Measurements from ENCODE around the gene CLIC4. TPM values are rescaled to one million over a fixed set of nuclear protein-coding genes. Genes with fewer than 3 reads are reported as not detected.

The CLIC4 gene
- total and polyA plus RNA-seq, 10 of the 15 experiments (the other 5 are each of a cell fraction or from before 2014, with no cell fraction given) = 20.4 to 107 (median 69.6) TPM

- TF ChIP-seq, protein P1, sequence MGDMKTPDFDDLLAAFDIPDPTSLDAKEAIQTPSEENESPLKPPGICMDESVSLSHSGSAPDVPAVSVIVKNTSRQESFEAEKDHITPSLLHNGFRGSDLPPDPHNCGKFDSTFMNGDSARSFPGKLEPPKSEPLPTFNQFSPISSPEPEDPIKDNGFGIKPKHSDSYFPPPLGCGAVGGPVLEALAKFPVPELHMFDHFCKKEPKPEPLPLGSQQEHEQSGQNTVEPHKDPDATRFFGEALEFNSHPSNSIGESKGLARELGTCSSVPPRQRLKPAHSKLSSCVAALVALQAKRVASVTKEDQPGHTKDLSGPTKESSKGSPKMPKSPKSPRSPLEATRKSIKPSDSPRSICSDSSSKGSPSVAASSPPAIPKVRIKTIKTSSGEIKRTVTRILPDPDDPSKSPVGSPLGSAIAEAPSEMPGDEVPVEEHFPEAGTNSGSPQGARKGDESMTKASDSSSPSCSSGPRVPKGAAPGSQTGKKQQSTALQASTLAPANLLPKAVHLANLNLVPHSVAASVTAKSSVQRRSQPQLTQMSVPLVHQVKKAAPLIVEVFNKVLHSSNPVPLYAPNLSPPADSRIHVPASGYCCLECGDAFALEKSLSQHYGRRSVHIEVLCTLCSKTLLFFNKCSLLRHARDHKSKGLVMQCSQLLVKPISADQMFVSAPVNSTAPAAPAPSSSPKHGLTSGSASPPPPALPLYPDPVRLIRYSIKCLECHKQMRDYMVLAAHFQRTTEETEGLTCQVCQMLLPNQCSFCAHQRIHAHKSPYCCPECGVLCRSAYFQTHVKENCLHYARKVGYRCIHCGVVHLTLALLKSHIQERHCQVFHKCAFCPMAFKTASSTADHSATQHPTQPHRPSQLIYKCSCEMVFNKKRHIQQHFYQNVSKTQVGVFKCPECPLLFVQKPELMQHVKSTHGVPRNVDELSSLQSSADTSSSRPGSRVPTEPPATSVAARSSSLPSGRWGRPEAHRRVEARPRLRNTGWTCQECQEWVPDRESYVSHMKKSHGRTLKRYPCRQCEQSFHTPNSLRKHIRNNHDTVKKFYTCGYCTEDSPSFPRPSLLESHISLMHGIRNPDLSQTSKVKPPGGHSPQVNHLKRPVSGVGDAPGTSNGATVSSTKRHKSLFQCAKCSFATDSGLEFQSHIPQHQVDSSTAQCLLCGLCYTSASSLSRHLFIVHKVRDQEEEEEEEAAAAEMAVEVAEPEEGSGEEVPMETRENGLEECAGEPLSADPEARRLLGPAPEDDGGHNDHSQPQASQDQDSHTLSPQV (IDR thresholded peaks at IDR 0.05) = no peak
- TF ChIP-seq IRF5 (IDR thresholded peaks at IDR 0.05; ENCODE audit: borderline replicate concordance) (no peak), MTA2 (IDR thresholded peaks at IDR 0.05; ENCODE audit: low read depth) (peak; percentile 85), ZBTB11 (CRISPR knock-in tag; IDR thresholded peaks at IDR 0.05) (no peak), HDGF (IDR thresholded peaks at IDR 0.05) (no peak; the same call in 1 of the 2 replicates), STAT3 (IDR thresholded peaks at IDR 0.05; ENCODE audit: low read depth, low read length) (no peak), MXI1 (IDR thresholded peaks at IDR 0.05; ENCODE audit: low read depth, low read length) (no peak), PAX8 (IDR thresholded peaks at IDR 0.05) (no peak), RCOR1 (conservative IDR thresholded peaks at IDR 0.05; ENCODE audit: low read depth, low read length) (no peak), GATAD2B (conservative IDR thresholded peaks at IDR 0.05; ENCODE audit: low read depth) (peak; percentile 77), BHLHE40 (IDR thresholded peaks at IDR 0.05; ENCODE audit: borderline replicate concordance in 1 of 2, low read depth in 2 of 2, low read length in 1 of 2) (no peak), EZH2 (IDR thresholded peaks at IDR 0.05; ENCODE audit: borderline replicate concordance, control insufficient read depth, low read depth, low read length) (no peak), SMAD1 (IDR thresholded peaks at IDR 0.05; ENCODE audit: low read depth, partially characterized antibody) (no peak), EED (IDR thresholded peaks at IDR 0.05; ENCODE audit: low read depth) (peak; percentile 97), CHD2 (IDR thresholded peaks at IDR 0.05; ENCODE audit: borderline replicate concordance, low read depth, low read length) (no peak)
- TF ChIP-seq, protein P2, sequence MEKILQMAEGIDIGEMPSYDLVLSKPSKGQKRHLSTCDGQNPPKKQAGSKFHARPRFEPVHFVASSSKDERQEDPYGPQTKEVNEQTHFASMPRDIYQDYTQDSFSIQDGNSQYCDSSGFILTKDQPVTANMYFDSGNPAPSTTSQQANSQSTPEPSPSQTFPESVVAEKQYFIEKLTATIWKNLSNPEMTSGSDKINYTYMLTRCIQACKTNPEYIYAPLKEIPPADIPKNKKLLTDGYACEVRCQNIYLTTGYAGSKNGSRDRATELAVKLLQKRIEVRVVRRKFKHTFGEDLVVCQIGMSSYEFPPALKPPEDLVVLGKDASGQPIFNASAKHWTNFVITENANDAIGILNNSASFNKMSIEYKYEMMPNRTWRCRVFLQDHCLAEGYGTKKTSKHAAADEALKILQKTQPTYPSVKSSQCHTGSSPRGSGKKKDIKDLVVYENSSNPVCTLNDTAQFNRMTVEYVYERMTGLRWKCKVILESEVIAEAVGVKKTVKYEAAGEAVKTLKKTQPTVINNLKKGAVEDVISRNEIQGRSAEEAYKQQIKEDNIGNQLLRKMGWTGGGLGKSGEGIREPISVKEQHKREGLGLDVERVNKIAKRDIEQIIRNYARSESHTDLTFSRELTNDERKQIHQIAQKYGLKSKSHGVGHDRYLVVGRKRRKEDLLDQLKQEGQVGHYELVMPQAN (conservative IDR thresholded peaks at IDR 0.05) = no peak
- TF ChIP-seq, protein P3, sequence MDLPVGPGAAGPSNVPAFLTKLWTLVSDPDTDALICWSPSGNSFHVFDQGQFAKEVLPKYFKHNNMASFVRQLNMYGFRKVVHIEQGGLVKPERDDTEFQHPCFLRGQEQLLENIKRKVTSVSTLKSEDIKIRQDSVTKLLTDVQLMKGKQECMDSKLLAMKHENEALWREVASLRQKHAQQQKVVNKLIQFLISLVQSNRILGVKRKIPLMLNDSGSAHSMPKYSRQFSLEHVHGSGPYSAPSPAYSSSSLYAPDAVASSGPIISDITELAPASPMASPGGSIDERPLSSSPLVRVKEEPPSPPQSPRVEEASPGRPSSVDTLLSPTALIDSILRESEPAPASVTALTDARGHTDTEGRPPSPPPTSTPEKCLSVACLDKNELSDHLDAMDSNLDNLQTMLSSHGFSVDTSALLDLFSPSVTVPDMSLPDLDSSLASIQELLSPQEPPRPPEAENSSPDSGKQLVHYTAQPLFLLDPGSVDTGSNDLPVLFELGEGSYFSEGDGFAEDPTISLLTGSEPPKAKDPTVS (IDR thresholded peaks at IDR 0.05; ENCODE audit: low read depth, low read length) = no peak
Measured at GRCh38 chr1:24727501-24728216, 17.6 kb upstream of the CLIC4 start (continued).
